Measurements from ENCODE around the gene KLRD1. TPM values are rescaled to one million over a fixed set of nuclear protein-coding genes. Genes with fewer than 3 reads are reported as not detected.
"Not testable (repeated sequence)": the region's sequence is repeated elsewhere in the genome, so short reads cannot be mapped to it uniquely, and the experiment has no call there.

The KLRD1 gene
- total RNA-seq, 1 donor from 2014 or later = 0.65 TPM

- Mint-ChIP-seq H3K27me3 (ENCODE audit: low read depth) (no peaks in the 10 kb centered on the region), H3K4me3 (no peak overlapping the region), H3K4me1 (peaks cover 23% of the 10 kb centered on the region), H3K27ac (no peak overlapping the region), H3K36me3 (peaks cover 38% of the 10 kb centered on the region), H3K9me3 (peaks cover 3% of the 10 kb centered on the region)
- TF ChIP-seq, protein P1, sequence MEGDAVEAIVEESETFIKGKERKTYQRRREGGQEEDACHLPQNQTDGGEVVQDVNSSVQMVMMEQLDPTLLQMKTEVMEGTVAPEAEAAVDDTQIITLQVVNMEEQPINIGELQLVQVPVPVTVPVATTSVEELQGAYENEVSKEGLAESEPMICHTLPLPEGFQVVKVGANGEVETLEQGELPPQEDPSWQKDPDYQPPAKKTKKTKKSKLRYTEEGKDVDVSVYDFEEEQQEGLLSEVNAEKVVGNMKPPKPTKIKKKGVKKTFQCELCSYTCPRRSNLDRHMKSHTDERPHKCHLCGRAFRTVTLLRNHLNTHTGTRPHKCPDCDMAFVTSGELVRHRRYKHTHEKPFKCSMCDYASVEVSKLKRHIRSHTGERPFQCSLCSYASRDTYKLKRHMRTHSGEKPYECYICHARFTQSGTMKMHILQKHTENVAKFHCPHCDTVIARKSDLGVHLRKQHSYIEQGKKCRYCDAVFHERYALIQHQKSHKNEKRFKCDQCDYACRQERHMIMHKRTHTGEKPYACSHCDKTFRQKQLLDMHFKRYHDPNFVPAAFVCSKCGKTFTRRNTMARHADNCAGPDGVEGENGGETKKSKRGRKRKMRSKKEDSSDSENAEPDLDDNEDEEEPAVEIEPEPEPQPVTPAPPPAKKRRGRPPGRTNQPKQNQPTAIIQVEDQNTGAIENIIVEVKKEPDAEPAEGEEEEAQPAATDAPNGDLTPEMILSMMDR (IDR thresholded peaks at IDR 0.05; ENCODE audit: unreplicated experiment) = no peak
- no peak for DNase-seq (ENCODE audit: low spot score in 2 of 2, unreplicated experiment in 2 of 2)
Measured at GRCh38 chr12:10374624-10375018, 67.0 kb downstream of the KLRD1 start.

DNA sequence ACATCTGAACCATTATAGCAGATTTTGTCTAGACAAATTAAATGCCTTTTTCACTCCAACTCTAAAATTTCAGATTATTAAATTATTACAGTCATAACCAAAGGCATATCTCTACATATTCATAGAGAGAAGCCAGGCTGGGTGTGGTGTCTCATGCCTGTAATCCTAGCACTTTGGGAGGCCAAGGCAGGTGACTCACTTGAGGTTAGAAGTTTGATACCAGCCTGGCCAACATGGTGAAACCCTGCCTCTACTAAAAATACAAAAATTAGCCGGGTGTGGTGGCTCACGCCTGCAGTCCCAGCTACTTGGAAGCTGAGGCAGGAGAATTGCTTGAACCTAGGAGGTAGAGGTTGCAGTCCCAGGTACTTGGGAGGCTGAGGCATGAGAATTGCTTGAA lies 71.1 kb downstream of the KLRD1 start:
- not testable (repeated sequence) for DNase-seq (ENCODE audit: low spot score in 2 of 2, unreplicated experiment in 2 of 2); H3K27ac Mint-ChIP-seq; H3K4me3 Mint-ChIP-seq; H3K27me3 Mint-ChIP-seq (ENCODE audit: low read depth); H3K4me1 Mint-ChIP-seq
- H3K9me3 Mint-ChIP-seq = peaks cover 19% of the 10 kb centered on the region
- H3K36me3 Mint-ChIP-seq = peaks cover 54% of the 10 kb centered on the region

Other genes with a start within 250 kb of the KLRD1 start
- gene CLEC1A, start 208.9 kb upstream of the KLRD1 start, total RNA-seq = 0.32 to 0.51 TPM (median 0.49 TPM) in 3 replicates
- gene CLEC7A, start 177.7 kb upstream of the KLRD1 start, total RNA-seq = 0.11 TPM in 1 of 3 replicates, not detected in the others
- 1.3 to 1.7 TPM (median 1.4 TPM) in 3 replicates for gene OLR1, start 135.7 kb upstream of the KLRD1 start, total RNA-seq
- 0.97 to 1.6 TPM (median 1.1 TPM) in 3 replicates for gene TMEM52B, start 128.8 kb upstream of the KLRD1 start, total RNA-seq
- gene GABARAPL1, start 95.0 kb upstream of the KLRD1 start, total RNA-seq = 100 to 105 TPM (median 104 TPM) in 3 replicates
- not detected in 3 replicates for gene KLRK1, start 82.2 kb downstream of the KLRD1 start, total RNA-seq
- not detected in 3 replicates for gene KLRC4, start 101.9 kb downstream of the KLRD1 start, total RNA-seq
- gene KLRC3, start 112.7 kb downstream of the KLRD1 start, total RNA-seq = not detected in 3 replicates
- not detected in 3 replicates for gene KLRC2, start 128.1 kb downstream of the KLRD1 start, total RNA-seq
- gene KLRC1, start 145.5 kb downstream of the KLRD1 start, total RNA-seq = not detected in 3 replicates
- 1.7 to 2.3 TPM (median 2.3 TPM) in 3 replicates for gene EIF2S3B, start 198.0 kb downstream of the KLRD1 start, total RNA-seq